OCI-LY7 (cell line): ENCODE results near the gene PEPD. TPM values are rescaled to one million over a fixed set of nuclear protein-coding genes. Genes with fewer than 3 reads are reported as not detected.

Source experiments
- BruUV-seq: library from RNA; stranded (reverse); fragments of 400-500 nt; replicated peaks from 2 replicates; lab custom pipeline; 2021; lab: Mats Ljungman, UMichigan
- CTCF ChIA-PET: fragments of 300-600 bp; sonication (Branson Sonifier 250); formaldehyde crosslinking; loops from one replicate; lab custom pipeline; 2022; ENCODE audit warnings: antibody characterized with exemption; ENCODE audit not compliant: unreplicated experiment; lab: Charles Lee
- POLR2A ChIA-PET: fragments of 300-600 bp; sonication (Branson Sonifier 250); formaldehyde crosslinking; loops from one replicate; lab custom pipeline; 2022; ENCODE audit warnings: antibody characterized with exemption; lab: Charles Lee
- DNase-seq: peaks from one replicate; pipeline ENCODE4 v3.0.0-alpha.2; 2015; ENCODE audit warnings: low spot score
- H2AFZ ChIP-seq: fragments of 200-600 bp; sonication (generic), shearing (Covaris generic); 2 replicates; pipeline ENCODE4 v1.6.1; 2014; ENCODE audit warnings: mild to moderate bottlenecking, antibody characterized with exemption, low read length, moderate library complexity
- H3K27ac ChIP-seq: fragments of 200-600 bp; sonication (generic); 2 replicates; pipeline ENCODE4 v1.5.1; 2014; ENCODE audit warnings: mixed run types, low read depth, mild to moderate bottlenecking, moderate library complexity, low read length, inconsistent platforms; ENCODE audit not compliant: poor library complexity, severe bottlenecking
- H3K36me3 ChIP-seq: fragments of 200-600 bp; sonication (generic); 2 replicates; pipeline ENCODE4 v1.6.1; 2014; ENCODE audit warnings: mild to moderate bottlenecking, antibody characterized with exemption, low read length, moderate library complexity, mixed read lengths; ENCODE audit not compliant: insufficient read depth
- H3K4me1 ChIP-seq: fragments of 200-600 bp; sonication (generic); 2 replicates; pipeline ENCODE4 v1.5.1; 2014; ENCODE audit warnings: mild to moderate bottlenecking, low read length; ENCODE audit not compliant: insufficient read depth, poor library complexity, severe bottlenecking
- H3K4me2 ChIP-seq: fragments of 200-600 bp; sonication (generic); 2 replicates; pipeline ENCODE4 v1.6.1; 2014; ENCODE audit warnings: mild to moderate bottlenecking, low read length
- H3K4me3 ChIP-seq: fragments of 200-600 bp; sonication (generic); 2 replicates; pipeline ENCODE4 v1.5.1; 2014; ENCODE audit warnings: mild to moderate bottlenecking, low read depth, low read length; ENCODE audit not compliant: poor library complexity, severe bottlenecking
- H3K79me2 ChIP-seq: fragments of 200-600 bp; sonication (generic); 2 replicates; pipeline ENCODE4 v1.6.1; 2016; ENCODE audit warnings: low read depth, mild to moderate bottlenecking, low read length, moderate library complexity, mixed read lengths; ENCODE audit not compliant: insufficient read depth
- H3K9me2 ChIP-seq: fragments of 200-600 bp; sonication (generic); 2 replicates; pipeline ENCODE4 v1.6.1; 2016; ENCODE audit warnings: mild to moderate bottlenecking, low read length, mixed read lengths; ENCODE audit not compliant: insufficient read depth
- H3K9me3 ChIP-seq: fragments of 200-600 bp; sonication (generic); 2 replicates; pipeline ENCODE4 v1.6.1; 2014; ENCODE audit warnings: mild to moderate bottlenecking, mixed run types, low read length, mixed read lengths
- H4K20me1 ChIP-seq: fragments of 200-600 bp; sonication (generic); 2 replicates; pipeline ENCODE4 v1.6.1; 2014; ENCODE audit warnings: mild to moderate bottlenecking, antibody characterized with exemption, low read length, moderate library complexity, mixed read lengths; ENCODE audit not compliant: insufficient read depth
- EZH2phosphoT487 ChIP-seq: fragments of 200-600 bp; sonication (generic); IDR thresholded peaks from 2 replicates; pipeline ENCODE4 v1.6.1; 2018; ENCODE audit warnings: low read depth, borderline replicate concordance, mild to moderate bottlenecking, mixed run types, antibody characterized with exemption, low read length, moderate library complexity, mixed read lengths
- intact Hi-C: fragments of 100-400 bp; cut with micrococcal nuclease; formaldehyde crosslinking; loops from one replicate; pipeline ENCODE4 v1.10.0; 2022; ENCODE audit not compliant: unreplicated experiment
- total RNA-seq, 2 experiments: library from RNA; depleted of rRNA in 1 of 2; stranded (reverse); fragments of >200 nt in 1 of 2; shearing (Covaris generic) in 1 of 2; gene quantifications; 2 replicates each; pipeline ENCODE4 v1.2.3, GENCODE V29; 2014 to 2022
- TF ChIP-seq, protein P1 (sequence below): fragments of 200-600 bp; sonication (generic); conservative IDR thresholded peaks from 2 replicates; pipeline ENCODE4 v1.5.1; 2014; ENCODE audit warnings: mild to moderate bottlenecking, antibody characterized with exemption, low read length, moderate library complexity, mixed read lengths

PEPD gene
- total RNA-seq, 2 experiments from 2014 or later = 24.4 to 29.7 TPM

DNA sequence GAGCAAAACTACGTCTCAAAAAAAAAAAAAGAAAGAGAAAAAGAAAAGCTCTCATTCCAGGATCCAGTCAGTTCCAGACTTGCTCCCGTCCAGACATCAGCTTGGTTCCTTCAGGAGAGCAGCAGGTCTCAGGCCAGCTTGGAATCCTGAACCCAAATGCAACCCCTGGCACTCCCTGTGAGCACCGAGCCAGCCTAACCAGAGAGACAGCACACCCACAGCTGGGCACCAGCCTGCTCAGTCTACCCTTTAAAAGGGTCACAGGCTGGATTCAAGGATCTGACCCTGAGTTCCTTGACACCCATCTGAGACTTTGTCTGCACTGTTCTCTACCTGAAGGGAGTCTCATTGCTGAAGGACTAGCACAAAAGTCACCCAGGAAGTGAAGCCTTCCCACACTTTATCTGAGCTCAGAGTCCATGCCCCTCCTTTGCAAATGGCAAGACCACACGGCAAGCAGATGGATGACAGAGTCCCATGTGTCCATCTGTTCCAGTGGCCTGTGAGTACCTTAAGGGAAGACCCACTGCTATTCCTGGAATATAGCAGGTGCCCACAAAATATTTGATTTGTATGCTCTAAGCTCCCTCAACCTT lies 1.4 kb downstream of the PEPD start:
- peak overlapping the region; percentile 84 for H3K4me2 ChIP-seq
- H2AFZ ChIP-seq = no peak overlapping the region
- peaks cover 15% of the 10 kb centered on the region for H3K4me1 ChIP-seq
- no peak for DNase-seq
- H3K9me2 ChIP-seq = no peaks in the 10 kb centered on the region
- no peaks in the 10 kb centered on the region; the same call in 1 of the 2 replicates for H4K20me1 ChIP-seq
- peak overlapping the region; percentile 81 for H3K4me3 ChIP-seq
- no peaks in the 10 kb centered on the region for H3K9me3 ChIP-seq
- POLR2A ChIA-PET = no interaction called here
- no peaks in the 10 kb centered on the region for H3K36me3 ChIP-seq
- CTCF ChIA-PET = interaction anchor here (0.5 kb wide), 1 partner anchor 148 kb away, joined by 4 read pairs; no protein-coding TSS in a partner anchor
- H3K27ac ChIP-seq = no peak overlapping the region
- intact Hi-C loops = no loop called here
- no TSS peak for BruUV-seq
- TF ChIP-seq EZH2phosphoT487 = no peak
- TF ChIP-seq, protein P1, sequence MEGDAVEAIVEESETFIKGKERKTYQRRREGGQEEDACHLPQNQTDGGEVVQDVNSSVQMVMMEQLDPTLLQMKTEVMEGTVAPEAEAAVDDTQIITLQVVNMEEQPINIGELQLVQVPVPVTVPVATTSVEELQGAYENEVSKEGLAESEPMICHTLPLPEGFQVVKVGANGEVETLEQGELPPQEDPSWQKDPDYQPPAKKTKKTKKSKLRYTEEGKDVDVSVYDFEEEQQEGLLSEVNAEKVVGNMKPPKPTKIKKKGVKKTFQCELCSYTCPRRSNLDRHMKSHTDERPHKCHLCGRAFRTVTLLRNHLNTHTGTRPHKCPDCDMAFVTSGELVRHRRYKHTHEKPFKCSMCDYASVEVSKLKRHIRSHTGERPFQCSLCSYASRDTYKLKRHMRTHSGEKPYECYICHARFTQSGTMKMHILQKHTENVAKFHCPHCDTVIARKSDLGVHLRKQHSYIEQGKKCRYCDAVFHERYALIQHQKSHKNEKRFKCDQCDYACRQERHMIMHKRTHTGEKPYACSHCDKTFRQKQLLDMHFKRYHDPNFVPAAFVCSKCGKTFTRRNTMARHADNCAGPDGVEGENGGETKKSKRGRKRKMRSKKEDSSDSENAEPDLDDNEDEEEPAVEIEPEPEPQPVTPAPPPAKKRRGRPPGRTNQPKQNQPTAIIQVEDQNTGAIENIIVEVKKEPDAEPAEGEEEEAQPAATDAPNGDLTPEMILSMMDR = no peak
- H3K79me2 ChIP-seq = no peaks in the 10 kb centered on the region

- intact Hi-C loops = no loop called here
- Histone ChIP-seq H3K79me2 (no peaks in the 10 kb centered on the region), H3K9me3 (no peaks in the 10 kb centered on the region), H3K27ac (no peak overlapping the region), H3K4me2 (no peak overlapping the region), H4K20me1 (no peaks in the 10 kb centered on the region; the same call in 1 of the 2 replicates), H2AFZ (no peak overlapping the region), H3K4me3 (no peak overlapping the region), H3K4me1 (peaks cover 15% of the 10 kb centered on the region), H3K9me2 (no peaks in the 10 kb centered on the region), H3K36me3 (no peaks in the 10 kb centered on the region)
- BruUV-seq = no TSS peak
- POLR2A ChIA-PET = interaction anchor here (0.5 kb wide), 1 partner anchor 225 kb away, joined by 5 read pairs; no protein-coding TSS in a partner anchor
- CTCF ChIA-PET = interaction anchor here (0.5 kb wide), 1 partner anchor 147 kb away, joined by 4 read pairs; no protein-coding TSS in a partner anchor
- DNase-seq = no peak
- no peak for TF ChIP-seq EZH2phosphoT487
- TF ChIP-seq, protein P1 = no peak
These were observed 2.2 kb downstream of the PEPD start for GRCh38 chr19:33519416-33519815.

- TF ChIP-seq, protein P1 = no peak
- TF ChIP-seq EZH2phosphoT487 = no peak
- H4K20me1 ChIP-seq = no peaks in the 10 kb centered on the region; the same call in 1 of the 2 replicates
- no peak overlapping the region for H3K4me2 ChIP-seq
- H3K9me3 ChIP-seq = no peaks in the 10 kb centered on the region
- H3K36me3 ChIP-seq = no peaks in the 10 kb centered on the region
- intact Hi-C loops = no loop called here
- ChIA-PET CTCF (no interaction called here), POLR2A (no interaction called here)
- no peaks in the 10 kb centered on the region for H3K9me2 ChIP-seq
- BruUV-seq = no TSS peak
- DNase-seq = no peak
- no peak overlapping the region for H3K4me3 ChIP-seq
- H3K79me2 ChIP-seq = no peaks in the 10 kb centered on the region
- peaks cover 15% of the 10 kb centered on the region for H3K4me1 ChIP-seq
- H2AFZ ChIP-seq = no peak overlapping the region
- H3K27ac ChIP-seq = no peak overlapping the region
These were observed 3.0 kb downstream of the PEPD start for GRCh38 chr19:33518541-33518940.
